IMR-90 (cell line): ENCODE results near the gene HIGD2A. TPM values are rescaled to one million over a fixed set of nuclear protein-coding genes. Genes with fewer than 3 reads are reported as not detected.

ENCODE experiments used
- ATAC-seq: fragments of 200-7000 bp; cut with Tn5 transposase; 2 replicates; pipeline ENCODE4 v1.9.1; 2020; ENCODE audit warnings: low read depth, mild to moderate bottlenecking, moderate library complexity
- BruUV-seq: library from RNA; stranded (reverse); fragments of 400-500 nt; replicated peaks from 2 replicates; lab custom pipeline; 2021; lab: Mats Ljungman, UMichigan
- CTCF ChIA-PET: fragments of 300-600 bp; formaldehyde crosslinking; extraction: SDS; loops from one replicate; lab custom pipeline; 2021; ENCODE audit warnings: antibody characterized with exemption; lab: Yijun Ruan, JAX
- POLR2A ChIA-PET: fragments of 300-600 bp; sonication (Branson Sonifier 250); formaldehyde crosslinking; loops from one replicate; lab custom pipeline; 2022; ENCODE audit warnings: antibody characterized with exemption; ENCODE audit not compliant: unreplicated experiment; lab: Charles Lee
- DNase-seq: peaks from one replicate; pipeline ENCODE4 v3.0.0; 2013
- H2AFZ ChIP-seq: replicated peaks from 2 replicates; pipeline ENCODE3; 2013; ENCODE audit warnings: low read length, mild to moderate bottlenecking; ENCODE audit not compliant: poor library complexity
- H2AK5ac ChIP-seq: 2 replicates; pipeline ENCODE4 v1.6.1; 2013; ENCODE audit warnings: low read depth, low read length, inconsistent platforms
- H2AK9ac ChIP-seq: replicated peaks from 2 replicates; pipeline ENCODE3; 2013; ENCODE audit warnings: mild to moderate bottlenecking, low read depth, low read length, moderate library complexity; ENCODE audit not compliant: poor library complexity
- H2BK120ac ChIP-seq: 2 replicates; pipeline ENCODE4 v1.6.1; 2013; ENCODE audit warnings: low read depth, low read length, inconsistent platforms
- H2BK15ac ChIP-seq: 3 replicates; pipeline ENCODE4 v1.6.1; 2013; ENCODE audit warnings: low read depth, low read length, inconsistent platforms
- H2BK20ac ChIP-seq: 2 replicates; pipeline ENCODE4 v1.6.1; 2013; ENCODE audit warnings: low read depth, mild to moderate bottlenecking, inconsistent platforms, low read length, moderate library complexity
- H2BK5ac ChIP-seq: 2 replicates; pipeline ENCODE4 v1.6.1; 2013; ENCODE audit warnings: mild to moderate bottlenecking, low read depth, low read length, inconsistent platforms; ENCODE audit not compliant: poor library complexity, severe bottlenecking
- H3K14ac ChIP-seq: replicated peaks from 2 replicates; pipeline ENCODE4 v1.6.1; 2013; ENCODE audit warnings: low read depth, low read length, inconsistent platforms
- H3K18ac ChIP-seq: 2 replicates; pipeline ENCODE4 v1.6.1; 2013; ENCODE audit warnings: low read depth, low read length, control low read depth
- H3K23ac ChIP-seq: 2 replicates; pipeline ENCODE4 v1.6.1; 2013; ENCODE audit warnings: low read depth, low read length, inconsistent platforms
- H3K27ac ChIP-seq: 2 replicates; pipeline ENCODE4 v1.5.1; 2013; ENCODE audit warnings: mild to moderate bottlenecking, control low read depth, low read length; ENCODE audit not compliant: insufficient read depth
- H3K27me3 ChIP-seq: 2 replicates; pipeline ENCODE4 v1.6.1; 2013; ENCODE audit warnings: low read length; ENCODE audit not compliant: control insufficient read depth, insufficient read depth
- H3K36me3 ChIP-seq: 2 replicates; pipeline ENCODE4 v1.6.1; 2013; ENCODE audit warnings: low read length, mixed read lengths; ENCODE audit not compliant: control insufficient read depth, insufficient read depth
- H3K4ac ChIP-seq: 2 replicates; pipeline ENCODE4 v1.6.1; 2013; ENCODE audit warnings: low read depth, low read length, inconsistent platforms
- H3K4me1 ChIP-seq: 2 replicates; pipeline ENCODE4 v1.6.1; 2013; ENCODE audit warnings: low read length, mixed read lengths; ENCODE audit not compliant: control insufficient read depth, insufficient read depth
- H3K4me2 ChIP-seq: 2 replicates; pipeline ENCODE4 v1.6.1; 2013; ENCODE audit warnings: low read depth, mild to moderate bottlenecking, control low read depth, low read length, moderate library complexity
- H3K4me3 ChIP-seq: 2 replicates; pipeline ENCODE4 v1.5.1; 2013; ENCODE audit warnings: low read depth, mild to moderate bottlenecking, control low read depth, low read length, moderate library complexity; ENCODE audit not compliant: insufficient read depth
- H3K56ac ChIP-seq: 2 replicates; pipeline ENCODE4 v1.6.1; 2013; ENCODE audit warnings: low read length, inconsistent platforms; ENCODE audit not compliant: insufficient read depth; ENCODE audit errors: extremely low read depth
- H3K79me1 ChIP-seq, 2 experiments: 2 replicates each; pipeline ENCODE4 v1.6.1; 2013; ENCODE audit warnings: low read length in 2 of 2, inconsistent platforms in 1 of 2, low read depth in 1 of 2
- H3K9ac ChIP-seq: 2 replicates; pipeline ENCODE4 v1.6.1; 2013; ENCODE audit warnings: low read depth, low read length, control low read depth
- H3K9me1 ChIP-seq: 2 replicates; pipeline ENCODE4 v1.6.1; 2013; ENCODE audit warnings: low read length, inconsistent platforms; ENCODE audit not compliant: insufficient read depth
- H3K9me3 ChIP-seq: 2 replicates; pipeline ENCODE4 v1.6.1; 2013; ENCODE audit warnings: low read length; ENCODE audit not compliant: control insufficient read depth, insufficient read depth
- H4K20me1 ChIP-seq: 2 replicates; pipeline ENCODE4 v1.6.1; 2013; ENCODE audit warnings: low read length, inconsistent platforms; ENCODE audit not compliant: insufficient read depth
- H4K5ac ChIP-seq: 2 replicates; pipeline ENCODE4 v1.6.1; 2013; ENCODE audit warnings: mild to moderate bottlenecking, low read depth, low read length, control low read depth
- H4K8ac ChIP-seq, 2 experiments: 2 replicates each; pipeline ENCODE4 v1.6.1; 2013; ENCODE audit warnings: low read depth in 2 of 2, low read length in 2 of 2, control low read depth in 1 of 2, inconsistent platforms in 1 of 2
- H4K91ac ChIP-seq: 2 replicates; pipeline ENCODE4 v1.6.1; 2013; ENCODE audit warnings: low read depth, low read length, inconsistent platforms; ENCODE audit not compliant: insufficient read depth
- FOS ChIP-seq: fragments of 150-350 bp; IDR thresholded peaks from 2 replicates; pipeline ENCODE4 v1.6.1; 2016; ENCODE audit warnings: low read depth, low read length
- MAZ ChIP-seq: IDR thresholded peaks from 2 replicates; pipeline ENCODE4 v1.6.1; 2012; ENCODE audit warnings: low read depth, mild to moderate bottlenecking, low read length, improper control_type of control experiment, moderate library complexity, borderline replicate concordance
- MXI1 ChIP-seq: IDR thresholded peaks from 2 replicates; pipeline ENCODE4 v1.6.1; 2012; ENCODE audit warnings: low read depth, mild to moderate bottlenecking, low read length, moderate library complexity, borderline replicate concordance
- NFE2L2 ChIP-seq: fragments of 150-350 bp; IDR thresholded peaks from 2 replicates; pipeline ENCODE4 v1.6.1; 2016; ENCODE audit warnings: low read depth, mild to moderate bottlenecking, low read length
- WGBS, 2 experiments: methylation state at CpG; one replicate each; pipeline versions ENCODE4 v1.1.5 to v1.1.7; 2013; ENCODE audit warnings: missing lambda C conversion rate in 2 of 2; ENCODE audit not compliant: insufficient read length in 1 of 2; ENCODE audit errors: extremely low coverage in 2 of 2; 5-methylcytosine and 5-hydroxymethylcytosine counted together
- dilution Hi-C: fragments of 300-500 bp; cut with HindIII; formaldehyde crosslinking; loops from one replicate; pipeline ENCODE4 v1.14.3; 2018; ENCODE audit warnings: low sequenced_read_pairs; ENCODE audit not compliant: unreplicated experiment
- in situ Hi-C: fragments of 300-500 bp; cut with MboI; formaldehyde crosslinking; loops from 3 replicates; pipeline ENCODE4 v1.14.3; 2019; ENCODE audit warnings: low sequenced_read_pairs, inconsistent platforms, mixed read lengths
- intact Hi-C: fragments of 100-400 bp; cut with micrococcal nuclease; formaldehyde crosslinking; loops from 2 replicates; pipeline ENCODE4 v1.10.0; 2022
- polyA plus RNA-seq, 3 experiments: library from polyadenylated mRNA; depleted of rRNA; stranded (reverse); fragments of >200 nt; gene quantifications; 2 replicates each; pipeline ENCODE4 v1.2.3, GENCODE V29; 2012; ENCODE audit warnings: low replicate concordance in 1 of 3
- total RNA-seq: library from RNA; depleted of rRNA; stranded (reverse); fragments of >200 nt; gene quantifications from 2 replicates; pipeline ENCODE4 v1.2.3, GENCODE V29; 2012
- TF ChIP-seq, protein P1 (sequence below): fragments of 150-350 bp; IDR thresholded peaks from 2 replicates; pipeline ENCODE4 v1.6.1; 2017; ENCODE audit warnings: mild to moderate bottlenecking, antibody characterized with exemption, low read length, low read depth

HIGD2A gene
- total and polyA plus RNA-seq, 2 of the 4 experiments (the other 2 are of a cell fraction): 35.0 to 131 TPM

DNA sequence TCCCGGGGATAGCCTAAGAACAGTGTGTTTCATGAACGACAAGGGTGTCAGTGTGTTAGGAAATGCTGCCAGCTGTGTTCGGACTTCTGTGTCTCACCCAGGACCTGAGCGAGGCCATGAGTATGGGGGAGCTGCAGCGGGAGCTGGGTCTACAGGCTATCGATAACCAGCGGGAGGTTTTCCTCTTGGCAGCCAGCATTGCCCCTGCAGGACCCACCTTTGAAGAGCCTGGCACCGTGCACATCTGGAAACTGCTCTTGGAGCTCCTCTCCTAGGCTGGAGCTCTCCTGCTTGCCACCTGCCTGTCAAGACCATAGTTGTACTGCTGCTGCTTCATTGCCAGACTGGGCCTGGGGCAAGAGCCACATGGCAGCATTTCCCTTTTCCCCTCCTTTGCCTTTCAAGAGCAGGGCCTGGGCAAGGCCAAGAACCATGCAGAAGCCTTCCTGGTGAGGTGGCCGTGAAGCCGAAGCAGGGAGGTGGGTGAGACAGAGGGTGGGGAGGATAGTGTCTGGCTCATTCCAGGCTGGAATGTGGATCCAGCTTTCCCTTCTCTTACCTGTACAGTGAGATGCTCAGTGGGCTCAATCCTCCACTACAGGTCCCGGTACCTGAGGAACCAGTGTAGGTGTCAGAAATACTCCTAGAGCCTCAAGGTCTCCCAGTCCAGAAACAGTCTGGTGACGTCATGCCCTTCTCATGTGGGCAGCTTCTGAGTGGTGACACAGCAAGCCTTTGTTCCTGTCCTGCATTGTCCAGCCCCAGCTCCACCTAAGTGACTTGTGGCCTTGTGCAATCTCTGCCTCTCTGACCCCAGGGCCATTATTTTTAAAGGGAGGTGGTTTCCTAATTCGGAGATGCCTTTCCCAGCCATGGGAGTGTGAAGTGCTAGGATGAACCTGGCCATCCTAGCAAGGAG is 16.7 kb upstream of the HIGD2A start:
- H2BK20ac ChIP-seq: no peak overlapping the region
- no peak overlapping the region for H3K18ac ChIP-seq
- H4K5ac ChIP-seq: no peak overlapping the region
- H3K4me3 ChIP-seq: no peak overlapping the region
- no peak for ATAC-seq
- TF ChIP-seq MAZ (no peak), MXI1 (no peak), FOS (no peak), NFE2L2 (no peak)
- TF ChIP-seq, protein P1, sequence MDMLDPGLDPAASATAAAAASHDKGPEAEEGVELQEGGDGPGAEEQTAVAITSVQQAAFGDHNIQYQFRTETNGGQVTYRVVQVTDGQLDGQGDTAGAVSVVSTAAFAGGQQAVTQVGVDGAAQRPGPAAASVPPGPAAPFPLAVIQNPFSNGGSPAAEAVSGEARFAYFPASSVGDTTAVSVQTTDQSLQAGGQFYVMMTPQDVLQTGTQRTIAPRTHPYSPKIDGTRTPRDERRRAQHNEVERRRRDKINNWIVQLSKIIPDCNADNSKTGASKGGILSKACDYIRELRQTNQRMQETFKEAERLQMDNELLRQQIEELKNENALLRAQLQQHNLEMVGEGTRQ: no peak
- no peak overlapping the region for H4K8ac ChIP-seq
- H3K14ac ChIP-seq: no peak overlapping the region
- peaks cover 35% of the 10 kb centered on the region for H3K36me3 ChIP-seq
- no peak overlapping the region for H3K4me2 ChIP-seq
- no peak overlapping the region for H2AK5ac ChIP-seq
- intact Hi-C loops: no loop called here
- H4K20me1 ChIP-seq: no peaks in the 10 kb centered on the region
- BruUV-seq: no TSS peak
- H2AFZ ChIP-seq: no peak overlapping the region
- no peak overlapping the region for H3K27ac ChIP-seq
- no peak overlapping the region for H3K23ac ChIP-seq
- H2BK5ac ChIP-seq: no peak overlapping the region
- dilution Hi-C loops: no loop called here
- H3K9me1 ChIP-seq: no peaks in the 10 kb centered on the region; the same call in 1 of the 2 replicates
- no peaks in the 10 kb centered on the region for H3K4me1 ChIP-seq
- no peak overlapping the region for H2BK15ac ChIP-seq
- POLR2A ChIA-PET: no interaction called here
- H4K91ac ChIP-seq: no peak overlapping the region
- H3K79me1 ChIP-seq: peaks cover 4 to 5% of the 10 kb centered on the region in 2 experiments
- no peak overlapping the region for H3K4ac ChIP-seq
- H3K9me3 ChIP-seq: no peaks in the 10 kb centered on the region
- CTCF ChIA-PET: interaction anchor here (0.9 kb wide), 1 partner anchor 642 kb away, joined by 3 read pairs; no protein-coding TSS in a partner anchor
- no peak for DNase-seq
- no peak overlapping the region for H2BK120ac ChIP-seq
- no peak overlapping the region for H3K9ac ChIP-seq
- in situ Hi-C loops: no loop called here
- H3K27me3 ChIP-seq: no peaks in the 10 kb centered on the region
- no peak overlapping the region for H2AK9ac ChIP-seq
- no peak overlapping the region for H3K56ac ChIP-seq
- WGBS, 2 experiments: 96% methylated on average over 8 of the region's 13 CpGs; no CpG with 5 or more reads in 1 of the 2 experiments
